CD4-positive, alpha-beta memory T cell (primary cell): ENCODE measurements around the gene RASGRP2. TPM values are rescaled to one million over a fixed set of nuclear protein-coding genes. Genes with fewer than 3 reads are reported as not detected.

Experiments used
- CTCF ChIA-PET: fragments of 350-600 bp; sonication (Branson Sonifier 250); formaldehyde crosslinking; loops from one replicate; lab custom pipeline; 2021; ENCODE audit warnings: inconsistent platforms; ENCODE audit not compliant: partially characterized antibody; lab: Charles Lee
- POLR2A ChIA-PET: fragments of 350-600 bp; sonication (Branson Sonifier 250); formaldehyde crosslinking; loops from one replicate; lab custom pipeline; 2021; ENCODE audit not compliant: partially characterized antibody; lab: Charles Lee
- DNase-seq, 5 donors: peaks; one replicate each; pipeline versions ENCODE4 v3.0.0 to v3.0.0-alpha.2; 2020 to 2022; ENCODE audit warnings: mixed read lengths in 1 of 5
- H3K27ac ChIP-seq: one replicate; pipeline ENCODE4 v1.7.0; 2013; ENCODE audit warnings: low read depth, low read length
- H3K27me3 ChIP-seq: 2 replicates; pipeline ENCODE4 v1.7.0; 2013; ENCODE audit warnings: mild to moderate bottlenecking, low read length, moderate library complexity; ENCODE audit not compliant: insufficient read depth
- H3K36me3 ChIP-seq: 2 replicates; pipeline ENCODE4 v1.7.0; 2013; ENCODE audit warnings: mild to moderate bottlenecking, low read length, moderate library complexity; ENCODE audit not compliant: insufficient read depth
- H3K4me1 ChIP-seq: 2 replicates; pipeline ENCODE4 v1.7.0; 2013; ENCODE audit warnings: mild to moderate bottlenecking, low read length, moderate library complexity; ENCODE audit not compliant: insufficient read depth
- H3K4me3 ChIP-seq, 2 donors: one replicate each; pipeline ENCODE4 v1.7.0; 2013; ENCODE audit warnings: low read length in 2 of 2, mild to moderate bottlenecking in 1 of 2
- H3K9me3 ChIP-seq, 2 donors: one replicate each; pipeline ENCODE4 v1.7.0; 2013; ENCODE audit warnings: low read length in 2 of 2, control low read depth in 1 of 2; ENCODE audit not compliant: control insufficient read depth in 1 of 2
- H3K27ac Mint-ChIP-seq, 7 donors: one replicate each; pipeline ENCODE4 v1.8.0; 2020 to 2021; ENCODE audit warnings: mixed read lengths in 7 of 7, mild to moderate bottlenecking in 6 of 7, inconsistent platforms in 3 of 7, moderate library complexity in 3 of 7
- H3K27me3 Mint-ChIP-seq, 2 donors: one replicate each; pipeline ENCODE4 v1.8.0; 2020 to 2021; ENCODE audit warnings: mixed read lengths in 2 of 2
- H3K36me3 Mint-ChIP-seq, 2 donors: one replicate each; pipeline ENCODE4 v1.8.0; 2020 to 2021; ENCODE audit warnings: mixed read lengths in 2 of 2, inconsistent platforms in 1 of 2, mild to moderate bottlenecking in 1 of 2
- H3K4me1 Mint-ChIP-seq, 4 donors: one replicate each; pipeline ENCODE4 v1.8.0; 2020 to 2021; ENCODE audit warnings: mixed read lengths in 4 of 4, mild to moderate bottlenecking in 1 of 4
- H3K4me3 Mint-ChIP-seq, 8 donors: one replicate each; pipeline ENCODE4 v1.8.0; 2020 to 2021; ENCODE audit warnings: mixed read lengths in 8 of 8, mild to moderate bottlenecking in 7 of 8, moderate library complexity in 6 of 8, inconsistent platforms in 3 of 8
- H3K9me3 Mint-ChIP-seq, 8 donors: one replicate each; pipeline ENCODE4 v1.8.0; 2020 to 2021; ENCODE audit warnings: mixed read lengths in 8 of 8, mild to moderate bottlenecking in 5 of 8, inconsistent platforms in 3 of 8, moderate library complexity in 1 of 8
- intact Hi-C: fragments of 100-400 bp; cut with micrococcal nuclease; formaldehyde crosslinking; loops from one replicate; pipeline ENCODE4 v1.15.1; 2023
- polyA plus RNA-seq, 2 donors: library from polyadenylated mRNA; unstranded; fragments of 300-500 nt; fragmentation: Illumina TruSeq; gene quantifications; one replicate each; pipeline ENCODE4 v1.2.3, GENCODE V29; 2021
- total RNA-seq, 2 experiments: library from RNA; stranded (reverse); gene quantifications; one replicate each; pipeline ENCODE4 v1.2.3, GENCODE V29; 2021

Gene RASGRP2
- total and polyA plus RNA-seq, 4 experiments from 2014 or later: 177 to 463 (median 324) TPM

- Mint-ChIP-seq H3K4me3 (peak overlapping the region; percentile 17 to 99 (median 97)), H3K27ac (peak overlapping the region in 1 of 7 donors; percentile 96), H3K4me1 (peaks cover 21 to 62% (median 35%) of the 10 kb centered on the region in 4 donors), H3K9me3 (peaks cover 0 to 1% (median 0%) of the 10 kb centered on the region in 8 donors), H3K27me3 (no peaks in the 10 kb centered on the region), H3K36me3 (peaks cover 17 to 43% of the 10 kb centered on the region in 2 donors)
- CTCF ChIA-PET: interaction anchor here (1.1 to 10.2 kb wide), 13 partner anchors 9 to 75 kb away, joined by 3 to 135 read pairs (median 11); partner anchors contain the start of genes PYGM and SF1
- H3K4me3 ChIP-seq: peak overlapping the region; percentile 95 to 98
- H3K27ac ChIP-seq: peak overlapping the region; percentile 81
- intact Hi-C loops: loop anchor here (1.0 to 10.0 kb wide), 5 partner anchors 20 to 372 kb away; partner anchors contain the start of genes CDC42BPG, NRXN2, TM7SF2 and ZNHIT2
- POLR2A ChIA-PET: interaction anchor here (0.7 to 26.2 kb wide), 27 partner anchors 8 to 425 kb away, joined by 3 to 1500 read pairs (median 14); partner anchors contain the start of genes ARL2, CDC42BPG, EHD1 and MAP4K2
- H3K4me1 ChIP-seq: peaks cover 38% of the 10 kb centered on the region
- H3K36me3 ChIP-seq: peaks cover 27% of the 10 kb centered on the region
- peak; percentile 65 to 83 (median 74) for DNase-seq
- no peaks in the 10 kb centered on the region for H3K9me3 ChIP-seq
- H3K27me3 ChIP-seq: no peaks in the 10 kb centered on the region
Observed at GRCh38 chr11:64742889-64743590, 902 bp downstream of the RASGRP2 start.

- ChIA-PET CTCF (interaction anchor here (0.7 to 10.2 kb wide), 11 partner anchors 9 to 76 kb away, joined by 3 to 135 read pairs (median 10); partner anchors contain the start of gene PYGM), POLR2A (interaction anchor here (0.6 to 26.2 kb wide), 16 partner anchors 11 to 375 kb away, joined by 3 to 1500 read pairs (median 12); partner anchors contain the start of genes CDC42BPG, MAP4K2, MEN1 and PYGM)
- H3K4me1 ChIP-seq: peaks cover 38% of the 10 kb centered on the region
- peaks cover 0 to 1% (median 0%) of the 10 kb centered on the region in 8 donors for H3K9me3 Mint-ChIP-seq
- peak overlapping the region; percentile 95 to 98 for H3K4me3 ChIP-seq
- peaks cover 21 to 44% of the 10 kb centered on the region in 2 donors for H3K36me3 Mint-ChIP-seq
- peak overlapping the region; percentile 81 for H3K27ac ChIP-seq
- peaks cover 20 to 56% (median 31%) of the 10 kb centered on the region in 4 donors for H3K4me1 Mint-ChIP-seq
- peak overlapping the region; percentile 29 to 86 (median 65) for H3K27ac Mint-ChIP-seq
- H3K36me3 ChIP-seq: peaks cover 28% of the 10 kb centered on the region
- H3K27me3 Mint-ChIP-seq: no peaks in the 10 kb centered on the region
- peak overlapping the region; percentile 79 to 87 (median 83) for H3K4me3 Mint-ChIP-seq
- H3K27me3 ChIP-seq: no peaks in the 10 kb centered on the region
- DNase-seq: peak in 1 of 5 donors; percentile 60
- no peaks in the 10 kb centered on the region for H3K9me3 ChIP-seq
- intact Hi-C loops: loop anchor here (2.0 to 10.0 kb wide), 2 partner anchors 103 to 373 kb away; partner anchors contain the start of genes CDC42BPG, TM7SF2 and ZNHIT2
Observed at GRCh38 chr11:64742087-64742888, 1.7 kb downstream of the RASGRP2 start.

GRCh38 chr11:64741375-64742086, 2.4 kb downstream of the RASGRP2 start:
- H3K4me3 ChIP-seq: peak overlapping the region in 1 of 2 donors; percentile 95
- H3K9me3 ChIP-seq: no peaks in the 10 kb centered on the region
- no peak for DNase-seq
- H3K27ac ChIP-seq: peak overlapping the region; percentile 81
- Mint-ChIP-seq H3K36me3 (peaks cover 26 to 51% of the 10 kb centered on the region in 2 donors), H3K9me3 (peaks cover 0 to 1% (median 0%) of the 10 kb centered on the region in 8 donors), H3K4me3 (peak overlapping the region; percentile 79 to 87 (median 83)), H3K27ac (peak overlapping the region; percentile 52 to 85 (median 65)), H3K4me1 (peaks cover 20 to 51% (median 33%) of the 10 kb centered on the region in 4 donors), H3K27me3 (no peaks in the 10 kb centered on the region)
- no peaks in the 10 kb centered on the region for H3K27me3 ChIP-seq
- intact Hi-C loops: loop anchor here (2.0 to 10.0 kb wide), 2 partner anchors 103 to 373 kb away; partner anchors contain the start of genes CDC42BPG, TM7SF2 and ZNHIT2
- POLR2A ChIA-PET: interaction anchor here (0.6 to 26.2 kb wide), 12 partner anchors 15 to 107 kb away, joined by 3 to 1500 read pairs (median 22); partner anchors contain the start of genes CDC42BPG, MAP4K2, MEN1 and PYGM
- CTCF ChIA-PET: interaction anchor here (0.7 to 10.2 kb wide), 9 partner anchors 8 to 378 kb away, joined by 3 to 135 read pairs (median 11); partner anchors contain the start of gene PYGM
- H3K4me1 ChIP-seq: peaks cover 41% of the 10 kb centered on the region
- peaks cover 36% of the 10 kb centered on the region for H3K36me3 ChIP-seq

- CTCF ChIA-PET: interaction anchor here (0.8 to 10.2 kb wide), 3 partner anchors 23 to 33 kb away, joined by 3 to 135 read pairs (median 4); partner anchors contain the start of gene PYGM
- Mint-ChIP-seq H3K36me3 (peaks cover 36 to 58% of the 10 kb centered on the region in 2 donors), H3K4me1 (peaks cover 19 to 56% (median 33%) of the 10 kb centered on the region in 4 donors), H3K27ac (peak overlapping the region in 5 of 7 donors; percentile 20 to 90 (median 74)), H3K27me3 (no peaks in the 10 kb centered on the region), H3K9me3 (no peaks in the 10 kb centered on the region), H3K4me3 (peak overlapping the region in 3 of 8 donors; percentile 29 to 83 (median 59))
- no peak for DNase-seq
- no peaks in the 10 kb centered on the region for H3K27me3 ChIP-seq
- H3K9me3 ChIP-seq: no peaks in the 10 kb centered on the region
- H3K36me3 ChIP-seq: peaks cover 52% of the 10 kb centered on the region
- no peak overlapping the region for H3K4me3 ChIP-seq
- POLR2A ChIA-PET: interaction anchor here (0.9 to 26.2 kb wide), 5 partner anchors 9 to 63 kb away, joined by 3 to 1500 read pairs (median 4); partner anchors contain the start of genes PYGM and SF1
- no peak overlapping the region for H3K27ac ChIP-seq
- intact Hi-C loops: loop anchor here (10.0 kb wide), 1 partner anchor 375 kb away; the partner anchor contains the start of genes TM7SF2 and ZNHIT2
- peaks cover 38% of the 10 kb centered on the region for H3K4me1 ChIP-seq
Observed at GRCh38 chr11:64739871-64740270, 4.1 kb downstream of the RASGRP2 start.

GRCh38 chr11:64736654-64737053, 7.3 kb downstream of the RASGRP2 start:
- Mint-ChIP-seq H3K4me1 (peaks cover 28 to 66% (median 32%) of the 10 kb centered on the region in 4 donors), H3K9me3 (no peaks in the 10 kb centered on the region), H3K27ac (peak overlapping the region in 2 of 7 donors; percentile 29 to 69), H3K36me3 (peaks cover 48 to 72% of the 10 kb centered on the region in 2 donors), H3K27me3 (no peaks in the 10 kb centered on the region), H3K4me3 (no peak overlapping the region)
- Histone ChIP-seq H3K4me3 (no peak overlapping the region), H3K27ac (no peak overlapping the region), H3K27me3 (no peaks in the 10 kb centered on the region), H3K36me3 (peaks cover 71% of the 10 kb centered on the region), H3K4me1 (peaks cover 30% of the 10 kb centered on the region), H3K9me3 (no peaks in the 10 kb centered on the region)
- CTCF ChIA-PET: interaction anchor here (0.8 to 1.5 kb wide), 2 partner anchors 36 to 48 kb away, joined by 3 to 7 read pairs; no protein-coding TSS in a partner anchor
- intact Hi-C loops: no loop called here
- POLR2A ChIA-PET: interaction anchor here (2.7 to 26.2 kb wide), 2 partner anchors 8 to 31 kb away, joined by 14 to 1500 read pairs; partner anchors contain the start of genes PYGM, RASGRP2 and SF1
- no peak for DNase-seq
